Measurements from ENCODE around the gene DNAI7.

GRCh38 chr12:25236190-25236589 is 41.2 kb upstream of the DNAI7 start:
- TF ChIP-seq POLR2A (IDR thresholded peaks at IDR 0.05): no peak
- no peak for TF ChIP-seq CTCF (IDR thresholded peaks at IDR 0.05)
- no peak for TF ChIP-seq POLR2AphosphoS5 (IDR thresholded peaks at IDR 0.05)

Data from prostate gland (tissue), 2 donors.